ENCODE results near the gene PPP1R9B.

Gene PPP1R9B

DNA sequence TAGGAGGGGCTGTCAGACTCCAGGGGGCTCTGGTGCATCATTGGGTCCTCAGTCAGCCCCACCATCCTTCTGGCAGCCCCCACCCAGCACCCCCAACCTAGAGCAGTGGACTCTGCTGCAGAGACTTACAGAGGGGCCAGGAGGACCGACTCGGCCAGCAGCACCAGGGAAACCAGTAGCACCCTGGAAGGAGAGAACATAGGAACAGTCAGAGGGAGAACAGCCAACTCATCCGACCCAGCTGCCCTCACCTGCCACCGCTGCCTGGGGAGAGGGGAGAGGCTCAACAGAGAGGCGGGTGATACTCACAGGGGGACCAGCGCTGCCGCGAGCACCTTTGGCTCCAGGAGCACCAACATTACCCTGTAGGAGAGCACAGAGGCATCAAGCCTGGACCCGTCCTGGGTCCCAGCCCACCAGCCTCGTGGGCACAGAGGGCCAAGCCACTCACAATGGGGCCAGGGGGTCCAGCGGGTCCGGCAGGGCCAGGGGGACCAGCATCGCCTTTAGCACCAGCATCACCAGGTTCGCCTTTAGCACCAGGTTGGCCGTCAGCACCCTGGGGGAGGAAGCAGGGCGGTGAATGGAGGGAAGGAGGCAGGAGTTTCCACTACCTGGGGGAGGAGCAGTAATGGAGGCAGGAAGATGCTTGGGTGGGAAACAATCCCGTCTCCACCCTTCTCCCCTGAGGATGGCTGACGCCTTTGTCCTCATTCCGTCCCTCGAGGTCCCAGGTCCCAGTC is 39.2 kb upstream of the PPP1R9B start:
- Histone ChIP-seq H2BK120ac (ENCODE audit: low read depth, low read length) (no peak overlapping the region), H2BK15ac (ENCODE audit: low read length) (no peak overlapping the region), H3K79me1 (ENCODE audit: low read depth, low read length) (peaks cover 1% of the 10 kb centered on the region), H3K9ac (ENCODE audit: low read depth, low read length, poor library complexity) (no peak overlapping the region), H3K27ac (replicated peaks; ENCODE audit: low read length) (no peak overlapping the region), H3K36me3 (replicated peaks in 1 of 2; ENCODE audit: control insufficient read depth in 2 of 2, insufficient read depth in 2 of 2, low read length in 2 of 2) (peaks cover 0 to 8% of the 10 kb centered on the region in 2 donors), H4K8ac (ENCODE audit: low read depth, low read length) (no peak overlapping the region), H4K91ac (ENCODE audit: low read depth, low read length, poor library complexity) (no peak overlapping the region), H2AFZ (ENCODE audit: low read length) (no peak overlapping the region), H3K4me1 (ENCODE audit: control insufficient read depth in 2 of 2, insufficient read depth in 1 of 2, low read depth in 1 of 2, low read length in 2 of 2) (peaks cover 2 to 3% of the 10 kb centered on the region in 2 donors), H2BK5ac (ENCODE audit: low read length) (no peak overlapping the region), H3K4me3 (ENCODE audit: low read length in 2 of 2) (no peak overlapping the region), H3K27me3 (ENCODE audit: control insufficient read depth in 3 of 3, insufficient read depth in 3 of 3, low read depth in 1 of 3, low read length in 3 of 3) (peaks cover 0 to 15% (median 0%) of the 10 kb centered on the region in 3 experiments), H2BK12ac (ENCODE audit: low read length) (no peak overlapping the region), H3K23ac (ENCODE audit: low read depth, low read length, poor library complexity) (peak overlapping the region; percentile 27), H3K14ac (ENCODE audit: low read length) (no peak overlapping the region), H3K18ac (ENCODE audit: low read length) (no peak overlapping the region), H3K4ac (ENCODE audit: low read length) (no peak overlapping the region), H3K9me3 (replicated peaks in 1 of 2; ENCODE audit: control insufficient read depth in 2 of 2, insufficient read depth in 1 of 2, low read depth in 1 of 2, low read length in 2 of 2) (peaks cover 0 to 3% of the 10 kb centered on the region in 2 donors), H3K4me2 (ENCODE audit: insufficient read depth, low read length, poor library complexity, severe bottlenecking) (no peak overlapping the region), H2AK5ac (ENCODE audit: low read depth, low read length) (no peak overlapping the region)
- no CpG with 5 or more reads among the region's 20 CpGs for WGBS, 2 donors (ENCODE audit: extremely low coverage in 2 of 2, insufficient read length in 2 of 2, insufficient replicate concordance in 1 of 2)
- no peak for DNase-seq (ENCODE audit: low spot score)

DNA sequence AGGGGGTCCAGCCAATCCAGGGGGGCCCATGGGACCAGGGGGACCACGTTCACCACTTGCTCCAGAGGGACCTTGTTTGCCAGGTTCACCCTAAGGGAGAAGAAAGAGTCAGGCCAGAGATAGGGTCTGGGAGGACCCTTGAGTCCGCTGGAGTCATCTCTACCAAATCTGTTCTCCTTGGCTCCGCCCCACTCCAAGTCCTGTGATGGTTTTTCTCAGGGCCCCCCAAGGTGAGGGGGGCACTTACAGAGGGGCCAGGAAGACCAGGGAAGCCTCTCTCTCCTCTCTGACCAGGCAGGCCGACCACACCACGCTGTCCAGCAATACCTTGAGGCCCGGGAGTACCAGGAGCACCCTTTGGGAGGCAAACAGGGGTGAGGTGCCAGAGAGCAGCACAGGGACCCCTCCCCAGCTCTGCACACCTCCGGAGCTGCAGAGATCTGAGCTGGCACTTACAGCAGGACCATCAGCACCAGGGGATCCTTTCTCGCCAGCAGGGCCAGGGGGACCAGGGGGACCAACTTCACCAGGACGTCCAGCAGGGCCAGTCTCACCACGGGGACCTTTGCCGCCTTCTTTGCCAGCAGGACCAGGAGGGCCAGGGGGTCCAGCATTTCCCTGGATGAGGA is 38.6 kb upstream of the PPP1R9B start:
- H2AK5ac ChIP-seq (ENCODE audit: low read depth, low read length), result no peak overlapping the region
- peaks cover 0 to 3% of the 10 kb centered on the region in 2 donors for H3K9me3 ChIP-seq (replicated peaks in 1 of 2; ENCODE audit: control insufficient read depth in 2 of 2, insufficient read depth in 1 of 2, low read depth in 1 of 2, low read length in 2 of 2)
- no peak overlapping the region for H2BK15ac ChIP-seq (ENCODE audit: low read length)
- H4K91ac ChIP-seq (ENCODE audit: low read depth, low read length, poor library complexity), result no peak overlapping the region
- peak overlapping the region; percentile 65 for H3K23ac ChIP-seq (ENCODE audit: low read depth, low read length, poor library complexity)
- H2BK12ac ChIP-seq (ENCODE audit: low read length), result peak overlapping the region; percentile 41
- no peak overlapping the region for H3K14ac ChIP-seq (ENCODE audit: low read length)
- peak overlapping the region; percentile 75 for H2BK5ac ChIP-seq (ENCODE audit: low read length)
- no peak overlapping the region for H3K4me2 ChIP-seq (ENCODE audit: insufficient read depth, low read length, poor library complexity, severe bottlenecking)
- no peak for DNase-seq (ENCODE audit: low spot score)
- H3K18ac ChIP-seq (ENCODE audit: low read length), result no peak overlapping the region
- H3K4me3 ChIP-seq (ENCODE audit: low read length in 2 of 2), result no peak overlapping the region
- H2AFZ ChIP-seq (ENCODE audit: low read length), result no peak overlapping the region
- peaks cover 0 to 8% of the 10 kb centered on the region in 2 donors for H3K36me3 ChIP-seq (replicated peaks in 1 of 2; ENCODE audit: control insufficient read depth in 2 of 2, insufficient read depth in 2 of 2, low read length in 2 of 2)
- H3K4me1 ChIP-seq (ENCODE audit: control insufficient read depth in 2 of 2, insufficient read depth in 1 of 2, low read depth in 1 of 2, low read length in 2 of 2), result peaks cover 8% of the 10 kb centered on the region in 2 donors
- peaks cover 0 to 15% (median 0%) of the 10 kb centered on the region in 3 experiments for H3K27me3 ChIP-seq (ENCODE audit: control insufficient read depth in 3 of 3, insufficient read depth in 3 of 3, low read depth in 1 of 3, low read length in 3 of 3)
- no peak overlapping the region for H4K8ac ChIP-seq (ENCODE audit: low read depth, low read length)
- no peak overlapping the region for H3K9ac ChIP-seq (ENCODE audit: low read depth, low read length, poor library complexity)
- peaks cover 1% of the 10 kb centered on the region for H3K79me1 ChIP-seq (ENCODE audit: low read depth, low read length)
- no peak overlapping the region for H2BK120ac ChIP-seq (ENCODE audit: low read depth, low read length)
- H3K27ac ChIP-seq (replicated peaks; ENCODE audit: low read length), result no peak overlapping the region
- no peak overlapping the region for H3K4ac ChIP-seq (ENCODE audit: low read length)
- no CpG with 5 or more reads among the region's 11 CpGs for WGBS, 2 donors (ENCODE audit: extremely low coverage in 2 of 2, insufficient read length in 2 of 2, insufficient replicate concordance in 1 of 2)

DNA sequence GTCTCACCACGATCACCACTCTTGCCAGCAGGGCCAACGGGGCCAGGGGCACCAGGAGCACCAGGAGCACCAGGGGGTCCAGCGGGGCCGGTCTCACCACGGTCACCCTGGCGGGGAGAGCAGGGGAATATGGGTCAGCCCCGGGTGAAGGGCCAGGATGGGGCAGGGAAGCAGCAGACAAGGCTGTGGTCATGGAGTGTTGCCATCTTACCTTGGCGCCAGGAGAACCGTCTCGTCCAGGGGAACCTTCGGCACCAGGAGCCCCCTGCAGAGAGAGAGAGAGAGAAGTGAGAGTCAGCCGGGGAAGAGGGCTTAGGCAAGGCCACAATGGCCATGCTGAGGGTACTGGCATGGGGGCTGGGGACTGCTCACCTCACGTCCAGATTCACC is 38.0 kb upstream of the PPP1R9B start:
- no peak overlapping the region for H2AFZ ChIP-seq (ENCODE audit: low read length)
- no peak overlapping the region for H2AK5ac ChIP-seq (ENCODE audit: low read depth, low read length)
- H3K9ac ChIP-seq (ENCODE audit: low read depth, low read length, poor library complexity), result no peak overlapping the region
- no peak overlapping the region for H2BK120ac ChIP-seq (ENCODE audit: low read depth, low read length)
- H3K27ac ChIP-seq (replicated peaks; ENCODE audit: low read length), result no peak overlapping the region
- H4K91ac ChIP-seq (ENCODE audit: low read depth, low read length, poor library complexity), result no peak overlapping the region
- H2BK15ac ChIP-seq (ENCODE audit: low read length), result peak overlapping the region; percentile 89
- peaks cover 0 to 3% of the 10 kb centered on the region in 2 donors for H3K9me3 ChIP-seq (replicated peaks in 1 of 2; ENCODE audit: control insufficient read depth in 2 of 2, insufficient read depth in 1 of 2, low read depth in 1 of 2, low read length in 2 of 2)
- no peak overlapping the region for H3K4me2 ChIP-seq (ENCODE audit: insufficient read depth, low read length, poor library complexity, severe bottlenecking)
- H3K23ac ChIP-seq (ENCODE audit: low read depth, low read length, poor library complexity), result no peak overlapping the region
- no peak for DNase-seq (ENCODE audit: low spot score)
- H3K79me1 ChIP-seq (ENCODE audit: low read depth, low read length), result peaks cover 1% of the 10 kb centered on the region
- H3K4me1 ChIP-seq (ENCODE audit: control insufficient read depth in 2 of 2, insufficient read depth in 1 of 2, low read depth in 1 of 2, low read length in 2 of 2), result peaks cover 13 to 14% of the 10 kb centered on the region in 2 donors
- no peak overlapping the region for H4K8ac ChIP-seq (ENCODE audit: low read depth, low read length)
- H3K27me3 ChIP-seq (ENCODE audit: control insufficient read depth in 3 of 3, insufficient read depth in 3 of 3, low read depth in 1 of 3, low read length in 3 of 3), result peaks cover 0 to 15% (median 0%) of the 10 kb centered on the region in 3 experiments
- H3K14ac ChIP-seq (ENCODE audit: low read length), result peak overlapping the region; percentile 82
- H3K18ac ChIP-seq (ENCODE audit: low read length), result peak overlapping the region; percentile 48
- H3K4ac ChIP-seq (ENCODE audit: low read length), result no peak overlapping the region
- H2BK5ac ChIP-seq (ENCODE audit: low read length), result peak overlapping the region; percentile 75
- peaks cover 0 to 7% of the 10 kb centered on the region in 2 donors for H3K36me3 ChIP-seq (replicated peaks in 1 of 2; ENCODE audit: control insufficient read depth in 2 of 2, insufficient read depth in 2 of 2, low read length in 2 of 2)
- no peak overlapping the region for H3K4me3 ChIP-seq (ENCODE audit: low read length in 2 of 2)
- no CpG with 5 or more reads among the region's 13 CpGs for WGBS, 2 donors (ENCODE audit: extremely low coverage in 2 of 2, insufficient read length in 2 of 2, insufficient replicate concordance in 1 of 2)
- H2BK12ac ChIP-seq (ENCODE audit: low read length), result peak overlapping the region; percentile 84

Measured in neuronal stem cell (in vitro differentiated cells).